Cardiac fibroblast (primary cell): Measurements from ENCODE around the gene CCNQ.

Experiments used
- DNase-seq, 2 donors: peaks; one replicate each; pipeline versions ENCODE4 v3.0.0 to v3.0.0-alpha.2; 2010; ENCODE audit warnings: low read depth in 2 of 2
- H3K4me3 ChIP-seq, 2 donors: replicated peaks in 1 of 2; 1 replicate in 1 of 2; 2 replicates in 1 of 2; pipeline ENCODE4 v1.5.1; 2011; ENCODE audit warnings: low read depth in 2 of 2, low read length in 2 of 2, mild to moderate bottlenecking in 2 of 2, moderate library complexity in 1 of 2
- TF ChIP-seq, protein P1 (sequence below): IDR thresholded peaks from one replicate; pipeline ENCODE4 v1.5.1; 2011; ENCODE audit warnings: low read depth, mild to moderate bottlenecking, low read length, inconsistent platforms

Gene CCNQ

DNA sequence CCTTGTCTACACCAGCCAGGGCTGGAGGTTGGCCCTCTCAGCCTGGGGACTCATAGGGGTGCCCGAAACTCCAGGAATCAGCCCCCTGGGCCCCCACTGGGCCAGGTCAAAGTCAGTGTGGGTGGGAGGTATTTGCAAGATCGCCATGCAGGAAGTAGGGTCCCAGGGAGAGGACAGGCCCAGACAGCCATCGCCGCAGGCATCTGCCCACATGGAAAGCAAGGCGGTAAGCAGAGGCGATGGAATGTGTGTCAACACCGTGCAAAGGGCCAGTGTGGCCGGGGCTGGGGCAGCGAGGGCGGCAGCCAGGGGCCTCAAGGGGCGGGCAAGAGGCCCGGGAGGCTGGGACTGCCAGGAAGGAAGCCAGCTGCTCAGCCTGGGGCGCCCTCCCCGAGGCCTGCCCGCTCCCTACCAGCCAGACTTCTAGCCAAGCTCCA is 28.8 kb upstream of the CCNQ start:
- no peak for DNase-seq
- no peak overlapping the region for H3K4me3 ChIP-seq
- TF ChIP-seq, protein P1, sequence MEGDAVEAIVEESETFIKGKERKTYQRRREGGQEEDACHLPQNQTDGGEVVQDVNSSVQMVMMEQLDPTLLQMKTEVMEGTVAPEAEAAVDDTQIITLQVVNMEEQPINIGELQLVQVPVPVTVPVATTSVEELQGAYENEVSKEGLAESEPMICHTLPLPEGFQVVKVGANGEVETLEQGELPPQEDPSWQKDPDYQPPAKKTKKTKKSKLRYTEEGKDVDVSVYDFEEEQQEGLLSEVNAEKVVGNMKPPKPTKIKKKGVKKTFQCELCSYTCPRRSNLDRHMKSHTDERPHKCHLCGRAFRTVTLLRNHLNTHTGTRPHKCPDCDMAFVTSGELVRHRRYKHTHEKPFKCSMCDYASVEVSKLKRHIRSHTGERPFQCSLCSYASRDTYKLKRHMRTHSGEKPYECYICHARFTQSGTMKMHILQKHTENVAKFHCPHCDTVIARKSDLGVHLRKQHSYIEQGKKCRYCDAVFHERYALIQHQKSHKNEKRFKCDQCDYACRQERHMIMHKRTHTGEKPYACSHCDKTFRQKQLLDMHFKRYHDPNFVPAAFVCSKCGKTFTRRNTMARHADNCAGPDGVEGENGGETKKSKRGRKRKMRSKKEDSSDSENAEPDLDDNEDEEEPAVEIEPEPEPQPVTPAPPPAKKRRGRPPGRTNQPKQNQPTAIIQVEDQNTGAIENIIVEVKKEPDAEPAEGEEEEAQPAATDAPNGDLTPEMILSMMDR, result no peak

DNA sequence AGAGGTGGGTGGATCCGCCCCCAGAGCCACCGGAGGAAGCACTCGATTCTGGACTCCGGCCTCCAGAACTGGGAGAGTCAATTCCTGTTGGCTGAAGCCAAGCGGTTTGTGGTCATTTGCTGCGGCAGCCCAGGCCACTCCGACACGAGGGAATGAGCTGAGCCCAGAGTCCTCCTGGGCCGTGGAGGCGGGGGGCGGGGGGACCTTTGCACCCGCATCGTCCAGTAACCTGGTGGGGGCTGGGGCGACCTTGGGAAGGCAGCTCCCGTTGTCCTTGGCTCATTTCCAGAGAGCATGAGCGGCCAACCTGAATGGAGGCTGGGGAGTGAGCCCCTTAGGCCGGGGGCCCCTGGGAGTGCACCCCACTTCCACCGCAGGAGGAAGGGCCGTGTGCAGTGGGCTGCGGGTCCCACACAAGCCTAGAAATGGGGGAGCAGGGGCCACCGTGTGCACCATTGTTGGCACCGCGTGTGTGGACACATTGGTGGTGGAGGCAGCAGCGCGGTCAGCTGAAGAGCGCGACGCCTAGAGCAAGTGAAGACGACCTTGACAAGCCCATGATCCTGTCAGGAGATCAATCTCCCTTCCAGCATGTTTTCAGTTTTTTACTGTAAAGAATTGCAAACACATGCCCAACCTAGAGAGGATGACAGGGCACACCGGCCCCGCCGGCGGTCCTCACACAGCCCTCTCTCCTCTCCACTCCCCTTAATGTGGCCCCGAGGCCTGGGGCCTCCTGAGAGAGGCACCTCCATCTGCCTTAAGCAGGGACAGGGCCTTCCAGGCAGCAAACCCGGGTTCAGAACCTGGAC is 28.1 kb upstream of the CCNQ start:
- H3K4me3 ChIP-seq, result no peak overlapping the region
- TF ChIP-seq, protein P1, result no peak
- no peak for DNase-seq

DNA sequence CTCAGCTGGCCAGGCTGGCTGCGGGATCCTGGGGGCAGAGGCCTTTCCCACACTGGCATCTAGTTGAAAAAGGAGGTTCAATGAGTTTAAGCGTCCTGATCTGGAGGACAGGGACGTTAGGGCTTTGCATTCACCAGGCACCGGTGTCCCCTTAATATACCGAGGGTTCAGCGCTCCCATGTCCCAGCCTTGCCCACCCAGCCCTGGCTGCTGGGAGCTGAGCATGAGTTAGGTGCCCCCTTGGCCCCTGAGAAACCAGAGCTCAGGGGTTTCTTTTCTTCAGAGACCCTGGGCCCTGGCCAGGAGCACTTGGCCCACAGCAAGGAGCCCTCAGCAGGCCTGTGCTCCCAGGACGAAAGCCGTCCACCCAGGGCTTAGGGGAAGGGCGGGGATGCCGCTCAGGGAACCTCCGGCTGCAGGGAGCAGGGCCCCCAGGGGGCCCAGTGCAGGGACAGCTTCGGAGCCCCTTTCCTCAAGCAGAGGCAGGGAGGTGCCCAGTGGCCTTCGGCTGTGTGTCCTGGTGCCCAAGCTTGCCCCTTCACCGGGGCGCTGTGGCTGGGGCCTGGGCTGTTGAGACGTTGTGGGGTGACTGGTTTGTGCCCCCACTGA is 27.2 kb upstream of the CCNQ start:
- TF ChIP-seq, protein P1, result no peak
- DNase-seq, result no peak
- H3K4me3 ChIP-seq, result no peak overlapping the region

DNA sequence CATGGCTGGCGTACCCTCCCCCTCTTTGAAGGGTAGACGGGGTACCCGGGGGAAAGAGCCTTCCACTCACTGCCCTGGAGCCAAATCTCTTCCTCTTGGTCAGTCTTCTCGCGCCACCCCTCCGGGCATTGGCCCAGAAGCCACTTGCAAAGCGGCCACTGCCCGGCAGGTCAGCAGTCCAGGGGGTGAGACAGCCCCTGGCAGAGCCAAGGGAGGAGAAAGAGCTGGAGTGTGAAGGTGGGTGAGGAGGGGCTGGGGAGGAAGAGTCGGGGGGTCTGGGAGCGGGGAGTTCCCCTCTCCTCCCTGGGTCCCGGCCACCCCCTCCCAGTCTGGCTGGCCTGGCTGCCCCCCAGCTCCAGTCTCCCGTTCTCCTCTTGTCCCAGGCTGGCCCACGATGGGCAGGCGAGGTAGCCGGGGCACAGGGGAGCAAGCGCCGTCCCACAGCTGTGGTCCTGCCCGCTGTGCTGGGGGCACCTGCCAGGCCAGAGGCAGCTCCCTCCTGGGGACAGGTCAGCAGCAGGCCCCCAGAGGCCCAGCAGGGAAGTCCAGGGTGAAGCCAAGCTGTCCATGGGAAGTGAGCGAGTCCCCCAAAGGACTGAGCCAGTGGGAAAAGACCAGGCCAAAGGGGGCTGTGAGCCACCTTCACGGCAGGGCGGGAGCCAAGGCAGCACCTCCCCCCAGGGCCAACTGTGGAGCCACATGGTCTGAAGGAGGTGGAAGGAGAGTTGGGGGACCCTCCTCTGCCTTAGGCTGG is 26.5 kb upstream of the CCNQ start:
- no peak for DNase-seq
- TF ChIP-seq, protein P1, result no peak
- no peak overlapping the region for H3K4me3 ChIP-seq

DNA sequence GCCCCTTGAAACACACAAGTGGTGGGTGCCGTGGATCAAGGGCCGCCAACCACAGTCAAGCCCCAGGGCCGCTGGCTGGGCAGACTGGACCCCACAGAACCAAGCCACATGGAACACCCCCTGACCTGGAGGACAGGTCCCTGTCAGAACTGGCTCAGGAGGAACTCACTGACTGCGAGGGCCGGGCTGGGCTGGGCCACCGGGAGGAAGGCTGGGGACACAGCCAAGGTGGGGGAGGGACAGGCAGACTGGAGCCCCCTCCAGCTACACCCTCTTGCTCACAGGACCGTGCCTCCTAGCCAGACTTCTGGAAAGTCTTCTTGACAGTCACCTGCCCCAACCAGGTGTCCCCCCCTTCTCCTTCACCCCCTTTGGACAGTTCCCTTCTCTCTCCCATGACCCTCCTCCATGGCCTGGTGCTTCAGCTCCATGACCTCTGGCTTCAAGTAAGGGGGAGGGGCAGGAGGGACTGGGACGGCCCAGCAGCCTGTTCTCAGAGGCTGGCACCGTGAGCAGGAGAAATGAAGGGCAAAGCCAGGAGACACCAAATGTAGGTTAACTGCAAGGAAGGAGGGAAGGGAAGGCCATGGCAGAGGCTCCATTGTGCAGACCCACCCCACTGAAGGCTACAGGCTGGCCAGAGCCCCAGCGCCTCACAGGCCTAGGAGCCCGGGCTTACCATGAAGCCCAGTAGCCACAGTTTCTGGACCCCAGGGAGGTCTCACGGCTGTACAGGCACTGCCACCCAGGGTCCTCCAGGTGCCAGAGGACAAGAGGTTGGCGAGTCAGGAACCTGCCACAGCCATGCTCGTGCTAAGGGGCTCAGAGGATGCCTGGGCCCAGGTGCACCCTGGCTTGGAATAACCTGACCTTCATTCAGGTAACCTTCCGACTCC is 25.5 kb upstream of the CCNQ start:
- TF ChIP-seq, protein P1, result no peak
- no peak overlapping the region for H3K4me3 ChIP-seq

More for the DNA sequence above, 25.5 kb upstream of the CCNQ start:
- no peak for DNase-seq
